ENCODE measurements around the gene ZNF391.

The ZNF391 gene

DNA sequence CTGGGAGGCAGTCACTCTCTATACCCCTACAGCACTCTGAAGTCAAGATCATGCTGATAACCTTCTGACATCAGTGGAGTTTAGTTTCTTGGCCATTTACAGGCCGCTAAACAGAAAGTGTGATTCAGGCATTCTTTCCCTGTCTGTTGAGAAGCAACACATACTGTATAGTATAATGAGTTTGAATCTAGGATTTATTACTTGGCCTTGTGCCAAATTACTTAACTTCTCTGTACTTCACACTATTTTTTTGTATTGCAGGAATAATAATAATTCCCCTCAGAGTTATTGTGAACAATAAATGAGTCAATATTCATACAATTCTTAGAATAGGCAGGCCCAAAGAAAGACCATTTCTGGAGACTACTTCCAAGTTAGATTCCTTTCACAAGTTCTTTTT is 4.1 kb downstream of the ZNF391 start:
- Histone ChIP-seq H4K12ac (ENCODE audit: low read depth, low read length) (no peak overlapping the region), H2BK120ac (ENCODE audit: insufficient read depth, low read length, poor library complexity) (no peak overlapping the region), H3K9ac (ENCODE audit: low read length) (no peak overlapping the region), H4K8ac (ENCODE audit: low read depth, low read length) (no peak overlapping the region), H3K9me3 (ENCODE audit: insufficient read depth, low read depth, low read length) (peaks cover 5% of the 10 kb centered on the region), H2BK5ac (ENCODE audit: low read depth, low read length, poor library complexity) (no peak overlapping the region), H3K4me2 (ENCODE audit: low read length) (no peak overlapping the region), H3K23ac (ENCODE audit: low read length) (no peak overlapping the region), H2AFZ (ENCODE audit: insufficient read depth, low read length, poor library complexity) (no peak overlapping the region), H3K27me3 (ENCODE audit: insufficient read depth, low read length) (no peaks in the 10 kb centered on the region), H4K91ac (ENCODE audit: low read depth, low read length) (no peak overlapping the region), H3K79me1 (ENCODE audit: low read length) (peaks cover 8% of the 10 kb centered on the region), H2BK12ac (ENCODE audit: low read length) (no peak overlapping the region), H3K18ac (ENCODE audit: low read length) (no peak overlapping the region), H2AK5ac (ENCODE audit: low read length) (no peak overlapping the region), H3K27ac (ENCODE audit: low read depth, low read length) (no peak overlapping the region), H3K14ac (ENCODE audit: low read length) (no peak overlapping the region), H3K4me1 (ENCODE audit: control insufficient read depth in 1 of 2, insufficient read depth in 2 of 2, low read length in 2 of 2) (peaks cover 3 to 4% of the 10 kb centered on the region in 2 experiments), H3K79me2 (ENCODE audit: control insufficient read depth, insufficient read depth, low read length, poor library complexity) (peaks cover 3% of the 10 kb centered on the region), H3K36me3 (ENCODE audit: control insufficient read depth in 1 of 2, insufficient read depth in 2 of 2, low read length in 2 of 2) (no peaks in the 10 kb centered on the region), H3K4ac (ENCODE audit: low read depth, low read length) (no peak overlapping the region), H3K4me3 (ENCODE audit: low read depth, low read length) (no peak overlapping the region)
- DNase-seq = peak; percentile 25 to 56
- no CpG with 5 or more reads among the region's 1 CpG for WGBS (ENCODE audit: extremely low coverage, insufficient coverage, insufficient read length)

DNA sequence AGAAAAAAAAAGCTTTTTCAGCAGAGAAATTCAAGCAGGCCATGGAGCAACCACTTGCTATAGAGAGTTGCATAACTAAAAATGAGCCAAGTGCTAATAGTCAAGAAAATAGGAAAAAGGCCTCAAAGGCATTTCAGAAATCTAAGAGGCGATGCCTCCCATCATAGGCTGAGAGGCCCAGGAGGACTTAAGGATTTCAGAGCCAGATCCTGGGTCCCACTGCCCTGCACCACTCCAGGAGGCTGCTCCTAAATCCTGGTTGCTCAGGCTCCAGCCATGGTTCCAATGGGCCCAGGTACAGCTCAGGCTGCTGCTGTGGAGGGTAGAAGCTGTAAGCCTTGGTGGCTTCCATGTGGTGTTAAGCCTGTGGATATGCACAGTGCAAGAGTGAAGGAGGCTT is 5.5 kb downstream of the ZNF391 start:
- Histone ChIP-seq H2BK120ac (ENCODE audit: insufficient read depth, low read length, poor library complexity) (no peak overlapping the region), H3K4me2 (ENCODE audit: low read length) (no peak overlapping the region), H3K14ac (ENCODE audit: low read length) (no peak overlapping the region), H3K27me3 (ENCODE audit: insufficient read depth, low read length) (no peaks in the 10 kb centered on the region), H3K4me1 (ENCODE audit: control insufficient read depth in 1 of 2, insufficient read depth in 2 of 2, low read length in 2 of 2) (peaks cover 3 to 4% of the 10 kb centered on the region in 2 experiments), H3K23ac (ENCODE audit: low read length) (no peak overlapping the region), H4K12ac (ENCODE audit: low read depth, low read length) (no peak overlapping the region), H3K27ac (ENCODE audit: low read depth, low read length) (no peak overlapping the region), H3K9ac (ENCODE audit: low read length) (no peak overlapping the region), H2AK5ac (ENCODE audit: low read length) (no peak overlapping the region), H4K8ac (ENCODE audit: low read depth, low read length) (no peak overlapping the region), H3K4me3 (ENCODE audit: low read depth, low read length) (no peak overlapping the region), H3K79me1 (ENCODE audit: low read length) (peaks cover 3% of the 10 kb centered on the region), H2BK5ac (ENCODE audit: low read depth, low read length, poor library complexity) (no peak overlapping the region), H3K18ac (ENCODE audit: low read length) (no peak overlapping the region), H3K9me3 (ENCODE audit: insufficient read depth, low read depth, low read length) (peaks cover 7% of the 10 kb centered on the region), H2BK12ac (ENCODE audit: low read length) (no peak overlapping the region), H3K4ac (ENCODE audit: low read depth, low read length) (no peak overlapping the region), H4K91ac (ENCODE audit: low read depth, low read length) (no peak overlapping the region), H3K36me3 (ENCODE audit: control insufficient read depth in 1 of 2, insufficient read depth in 2 of 2, low read length in 2 of 2) (no peaks in the 10 kb centered on the region), H3K79me2 (ENCODE audit: control insufficient read depth, insufficient read depth, low read length, poor library complexity) (peaks cover 1% of the 10 kb centered on the region), H2AFZ (ENCODE audit: insufficient read depth, low read length, poor library complexity) (no peak overlapping the region)
- DNase-seq = no peak
- no CpG with 5 or more reads among the region's 1 CpG for WGBS (ENCODE audit: extremely low coverage, insufficient coverage, insufficient read length)

DNA sequence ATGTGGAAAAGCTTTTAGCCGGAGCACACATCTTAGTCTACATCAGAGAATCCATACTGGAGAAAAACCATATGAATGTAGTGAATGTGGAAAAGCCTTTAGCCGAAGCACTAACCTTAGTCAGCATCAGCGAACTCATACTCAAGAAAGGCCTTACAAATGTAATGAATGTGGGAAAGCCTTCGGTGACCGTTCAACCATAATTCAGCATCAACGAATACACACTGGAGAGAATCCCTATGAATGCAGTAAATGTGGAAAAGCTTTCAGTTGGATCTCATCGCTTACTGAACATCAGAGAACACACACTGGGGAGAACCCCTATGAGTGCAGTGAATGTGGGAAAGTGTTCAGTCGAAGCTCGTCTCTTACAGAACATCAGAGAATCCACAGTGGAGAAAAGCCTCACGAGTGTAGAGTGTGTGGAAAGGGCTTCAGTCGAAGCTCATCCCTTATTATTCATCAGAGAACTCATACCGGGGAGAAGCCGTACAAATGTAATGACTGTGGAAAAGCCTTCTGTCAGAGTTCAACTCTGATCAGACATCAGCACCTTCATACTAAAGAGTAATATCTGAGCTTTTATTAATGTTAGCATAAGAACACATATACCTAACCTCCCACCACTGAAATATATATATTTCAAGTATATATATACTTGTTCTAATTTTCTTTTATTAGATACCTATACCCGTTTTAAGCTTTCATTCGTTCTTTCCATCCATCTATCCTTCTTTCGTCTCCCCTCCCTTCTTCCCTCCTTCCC is 12.5 kb downstream of the ZNF391 start:
- H3K79me2 ChIP-seq (ENCODE audit: control insufficient read depth, insufficient read depth, low read length, poor library complexity) = no peaks in the 10 kb centered on the region
- peaks cover 2 to 6% of the 10 kb centered on the region in 2 experiments for H3K36me3 ChIP-seq (ENCODE audit: control insufficient read depth in 1 of 2, insufficient read depth in 2 of 2, low read length in 2 of 2)
- H2BK120ac ChIP-seq (ENCODE audit: insufficient read depth, low read length, poor library complexity) = no peak overlapping the region
- no peak for DNase-seq
- no peak overlapping the region for H3K9ac ChIP-seq (ENCODE audit: low read length)
- H3K79me1 ChIP-seq (ENCODE audit: low read length) = no peaks in the 10 kb centered on the region
- no peak overlapping the region for H2BK12ac ChIP-seq (ENCODE audit: low read length)
- H2BK5ac ChIP-seq (ENCODE audit: low read depth, low read length, poor library complexity) = no peak overlapping the region
- no peak overlapping the region for H3K23ac ChIP-seq (ENCODE audit: low read length)
- H2AK5ac ChIP-seq (ENCODE audit: low read length) = no peak overlapping the region
- no peak overlapping the region for H3K27ac ChIP-seq (ENCODE audit: low read depth, low read length)
- H4K12ac ChIP-seq (ENCODE audit: low read depth, low read length) = no peak overlapping the region
- no peak overlapping the region for H2AFZ ChIP-seq (ENCODE audit: insufficient read depth, low read length, poor library complexity)
- H3K9me3 ChIP-seq (ENCODE audit: insufficient read depth, low read depth, low read length) = peaks cover 2% of the 10 kb centered on the region
- 97% methylated on average over 2 of the region's 16 CpGs for WGBS (ENCODE audit: extremely low coverage, insufficient coverage, insufficient read length)
- no peaks in the 10 kb centered on the region for H3K4me1 ChIP-seq (ENCODE audit: control insufficient read depth in 1 of 2, insufficient read depth in 2 of 2, low read length in 2 of 2)
- H3K4me3 ChIP-seq (ENCODE audit: low read depth, low read length) = no peak overlapping the region
- H3K18ac ChIP-seq (ENCODE audit: low read length) = no peak overlapping the region
- no peak overlapping the region for H4K91ac ChIP-seq (ENCODE audit: low read depth, low read length)
- no peak overlapping the region for H4K8ac ChIP-seq (ENCODE audit: low read depth, low read length)
- no peak overlapping the region for H3K14ac ChIP-seq (ENCODE audit: low read length)
- H3K27me3 ChIP-seq (ENCODE audit: insufficient read depth, low read length) = no peaks in the 10 kb centered on the region
- H3K4ac ChIP-seq (ENCODE audit: low read depth, low read length) = no peak overlapping the region
- H3K4me2 ChIP-seq (ENCODE audit: low read length) = no peak overlapping the region

DNA sequence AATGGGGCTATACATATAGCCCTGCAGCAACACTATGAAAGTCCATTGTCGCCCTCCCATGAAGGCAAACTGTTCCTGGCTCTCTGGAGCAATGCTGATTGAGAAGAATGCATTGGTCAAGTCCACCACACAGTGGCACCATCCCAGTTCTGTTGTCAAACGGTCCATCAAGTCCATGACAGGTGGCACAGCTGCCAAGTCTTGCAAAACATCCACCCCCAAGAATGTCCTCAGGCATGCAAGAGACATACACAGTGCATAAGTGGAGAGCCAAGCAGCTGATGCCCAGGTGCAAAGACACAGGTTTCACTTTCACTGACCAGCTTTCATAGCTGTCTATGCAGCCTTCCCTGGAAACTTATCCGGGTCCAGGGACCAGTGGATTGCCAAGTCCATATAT is 17.5 kb downstream of the ZNF391 start:
- Histone ChIP-seq H2BK12ac (ENCODE audit: low read length) (no peak overlapping the region), H2BK120ac (ENCODE audit: insufficient read depth, low read length, poor library complexity) (no peak overlapping the region), H3K23ac (ENCODE audit: low read length) (no peak overlapping the region), H3K27ac (ENCODE audit: low read depth, low read length) (no peak overlapping the region), H3K9ac (ENCODE audit: low read length) (no peak overlapping the region), H4K12ac (ENCODE audit: low read depth, low read length) (no peak overlapping the region), H3K4me2 (ENCODE audit: low read length) (no peak overlapping the region), H3K14ac (ENCODE audit: low read length) (no peak overlapping the region), H3K18ac (ENCODE audit: low read length) (no peak overlapping the region), H2AFZ (ENCODE audit: insufficient read depth, low read length, poor library complexity) (no peak overlapping the region), H3K4ac (ENCODE audit: low read depth, low read length) (no peak overlapping the region), H3K4me1 (ENCODE audit: control insufficient read depth in 1 of 2, insufficient read depth in 2 of 2, low read length in 2 of 2) (no peaks in the 10 kb centered on the region), H2BK5ac (ENCODE audit: low read depth, low read length, poor library complexity) (no peak overlapping the region), H3K36me3 (ENCODE audit: control insufficient read depth in 1 of 2, insufficient read depth in 2 of 2, low read length in 2 of 2) (peaks cover 1 to 2% of the 10 kb centered on the region in 2 experiments), H4K91ac (ENCODE audit: low read depth, low read length) (no peak overlapping the region), H4K8ac (ENCODE audit: low read depth, low read length) (no peak overlapping the region), H3K79me1 (ENCODE audit: low read length) (no peaks in the 10 kb centered on the region), H3K27me3 (ENCODE audit: insufficient read depth, low read length) (no peaks in the 10 kb centered on the region), H3K9me3 (ENCODE audit: insufficient read depth, low read depth, low read length) (peaks cover 2% of the 10 kb centered on the region), H3K79me2 (ENCODE audit: control insufficient read depth, insufficient read depth, low read length, poor library complexity) (no peaks in the 10 kb centered on the region), H3K4me3 (ENCODE audit: low read depth, low read length) (no peak overlapping the region), H2AK5ac (ENCODE audit: low read length) (no peak overlapping the region)
- DNase-seq = no peak
- WGBS (ENCODE audit: extremely low coverage, insufficient coverage, insufficient read length) = no CpG with 5 or more reads among the region's 3 CpGs
